GM10847 (cell line): ENCODE results near the gene ITPR1.

Source experiments
- POLR2A ChIP-seq: IDR thresholded peaks from 2 replicates; pipeline ENCODE4 v1.6.1; 2011; ENCODE audit not compliant: insufficient read length; ENCODE audit errors: extremely low read depth

Gene ITPR1

DNA sequence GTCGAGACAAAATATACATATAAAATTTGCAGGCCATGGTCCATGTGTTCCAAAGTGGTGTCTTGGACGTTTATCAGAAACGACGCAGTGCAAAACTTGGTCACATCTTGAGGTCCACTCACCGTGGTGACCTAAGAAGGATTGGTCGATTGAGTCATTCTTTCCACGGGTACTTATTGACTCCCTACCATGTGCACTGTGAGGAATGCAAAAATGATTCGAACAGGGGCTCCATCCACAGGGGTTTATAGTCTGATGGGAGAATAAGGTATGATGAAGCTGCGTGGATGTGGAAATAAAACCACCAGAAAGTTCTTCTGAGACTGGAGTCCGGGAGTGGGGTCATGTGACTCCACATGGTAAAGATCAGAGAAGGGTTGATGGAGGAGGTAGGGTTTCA is 185.2 kb downstream of the ITPR1 start:
- TF ChIP-seq POLR2A = no peak

- no peak for TF ChIP-seq POLR2A
These were observed 187.1 kb downstream of the ITPR1 start for GRCh38 chr3:4680227-4680691.

DNA sequence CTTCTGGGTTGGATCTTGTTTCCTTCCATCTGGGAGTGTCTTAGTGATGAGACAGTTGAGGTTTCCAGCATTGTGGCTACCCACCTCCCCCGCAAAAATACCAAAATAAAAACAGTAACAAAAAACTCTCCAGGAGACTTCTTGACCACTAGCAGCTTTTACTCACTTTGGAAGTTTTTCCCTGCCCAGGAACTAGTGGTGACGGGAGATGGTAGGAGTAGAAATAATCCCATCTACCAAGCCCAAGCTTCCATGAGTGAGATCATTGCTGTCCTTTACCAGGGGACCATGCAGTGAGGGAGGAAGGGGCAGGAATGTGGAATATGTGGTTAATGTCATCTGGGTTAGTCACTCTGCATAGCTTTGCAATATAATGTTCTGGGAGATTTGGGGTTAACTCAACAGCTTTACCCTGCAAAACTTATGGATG is 187.7 kb downstream of the ITPR1 start:
- no peak for TF ChIP-seq POLR2A

DNA sequence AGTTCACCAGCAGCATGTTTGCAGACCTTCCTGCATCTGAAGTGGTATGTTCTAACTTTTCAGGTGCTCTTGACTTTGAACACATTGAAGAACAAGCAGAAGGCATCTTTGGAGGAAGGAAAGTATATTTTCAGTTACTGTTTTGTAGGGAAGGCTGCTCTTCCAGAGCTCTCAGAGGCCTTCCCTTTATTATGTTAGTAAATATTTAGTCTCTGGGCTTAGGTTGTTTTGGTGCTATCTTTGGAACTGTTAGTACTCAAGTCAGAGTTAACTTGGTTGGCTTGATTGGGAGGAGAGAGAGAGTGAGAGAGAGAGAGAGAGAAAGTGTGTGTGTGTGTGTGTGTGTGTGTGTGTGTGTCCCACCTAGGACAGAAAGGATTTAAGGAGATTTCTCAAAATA is 188.2 kb downstream of the ITPR1 start:
- TF ChIP-seq POLR2A = no peak

DNA sequence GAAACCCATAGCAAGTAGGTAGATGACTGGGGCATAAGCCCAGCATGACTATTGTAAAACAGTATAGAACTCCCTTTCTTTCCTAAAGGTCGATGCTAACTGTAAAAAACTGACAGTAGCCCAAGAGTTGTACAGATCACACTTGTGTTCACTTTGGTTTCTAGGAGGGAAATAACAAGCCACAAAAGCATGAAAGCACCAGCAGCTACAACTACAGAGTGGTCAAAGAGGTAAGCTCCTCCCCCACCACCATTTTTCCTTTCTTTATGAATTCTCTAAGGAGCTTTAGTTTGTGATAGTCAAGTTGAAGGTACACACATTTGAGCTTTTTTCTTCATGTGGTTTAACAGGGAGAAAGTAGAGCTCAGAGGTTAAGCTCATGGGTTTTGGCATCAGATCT is 191.0 kb downstream of the ITPR1 start:
- no peak for TF ChIP-seq POLR2A

GRCh38 chr3:4684976-4685375 is 191.8 kb downstream of the ITPR1 start:
- no peak for TF ChIP-seq POLR2A

GRCh38 chr3:4685673-4686345 is 192.7 kb downstream of the ITPR1 start:
- no peak for TF ChIP-seq POLR2A

GRCh38 chr3:4686619-4687018 is 193.5 kb downstream of the ITPR1 start:
- TF ChIP-seq POLR2A = no peak

DNA sequence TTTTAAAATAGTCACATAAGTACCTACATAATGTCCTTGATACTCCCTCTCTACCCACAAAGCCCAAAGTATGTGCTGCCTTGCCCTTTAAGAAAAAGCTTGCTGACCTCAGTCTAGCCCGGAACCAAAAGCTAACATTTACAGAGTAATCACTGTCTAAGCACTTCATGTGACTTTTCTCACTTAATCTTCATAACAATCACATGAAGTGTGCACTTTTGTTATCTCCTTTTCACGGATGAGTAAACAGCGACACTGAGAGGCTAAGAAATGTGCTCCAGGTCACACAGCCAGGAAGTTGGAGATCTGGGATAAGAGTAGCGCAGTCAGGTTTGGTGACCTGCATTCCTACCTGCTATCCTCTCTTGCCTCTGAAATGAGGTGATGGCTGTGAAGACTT is 194.0 kb downstream of the ITPR1 start:
- TF ChIP-seq POLR2A = no peak

GRCh38 chr3:4687596-4687995 is 194.4 kb downstream of the ITPR1 start:
- TF ChIP-seq POLR2A = no peak

GRCh38 chr3:4688411-4688810 is 195.3 kb downstream of the ITPR1 start:
- no peak for TF ChIP-seq POLR2A

DNA sequence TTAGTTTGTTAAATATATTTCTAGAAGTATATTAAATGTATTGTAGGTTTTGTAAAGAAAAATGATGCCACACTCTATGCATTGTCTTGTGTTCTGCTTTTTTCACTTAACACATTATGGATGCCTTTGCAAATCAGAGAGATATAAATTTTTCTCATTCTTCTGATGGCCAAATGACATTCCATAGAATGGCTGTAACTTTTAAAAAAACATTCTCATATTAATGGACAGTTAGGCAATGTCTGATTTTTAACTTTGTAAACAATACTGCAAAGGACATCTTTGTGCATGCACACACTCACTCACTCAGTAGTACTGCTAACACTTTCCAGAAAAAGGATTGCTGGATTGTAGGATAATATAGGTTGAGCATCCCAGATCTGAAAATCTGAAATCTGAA is 195.9 kb downstream of the ITPR1 start:
- no peak for TF ChIP-seq POLR2A

DNA sequence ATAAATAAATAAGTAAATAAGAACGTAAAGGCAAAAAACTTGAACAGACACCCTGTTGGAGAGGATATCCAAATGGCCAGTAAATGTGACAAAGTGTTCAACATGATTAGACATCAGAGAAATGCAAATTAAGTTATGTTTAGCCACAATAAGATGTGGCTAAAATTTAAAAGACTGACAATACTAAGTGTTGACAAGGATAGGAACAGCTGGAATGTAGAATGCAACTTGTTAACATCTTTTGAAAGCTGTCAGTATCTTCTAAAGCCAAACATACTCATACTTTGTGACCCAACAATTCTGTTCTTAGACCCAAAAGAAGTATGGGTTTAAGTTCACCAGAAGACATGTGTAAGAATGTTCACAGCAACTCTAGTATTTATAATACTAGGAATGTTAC is 197.1 kb downstream of the ITPR1 start:
- TF ChIP-seq POLR2A = no peak

DNA sequence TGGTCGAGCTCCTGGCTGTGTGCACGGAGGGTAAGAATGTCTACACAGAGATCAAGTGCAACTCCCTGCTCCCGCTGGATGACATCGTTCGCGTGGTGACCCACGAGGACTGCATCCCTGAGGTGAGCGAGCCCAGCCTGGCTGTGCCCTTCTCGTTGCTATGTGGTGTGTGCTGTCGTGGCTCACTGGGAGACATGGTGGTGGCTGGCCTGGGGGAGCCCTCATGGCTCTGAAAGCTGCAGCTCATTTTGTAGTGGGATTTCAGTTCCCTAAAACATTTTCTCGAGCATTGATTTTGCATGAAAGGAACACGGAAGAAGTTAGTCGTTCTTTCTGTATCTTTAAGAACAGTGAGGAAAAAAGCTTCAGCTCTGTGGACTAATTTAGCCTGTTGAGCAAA is 200.5 kb downstream of the ITPR1 start:
- TF ChIP-seq POLR2A = no peak

DNA sequence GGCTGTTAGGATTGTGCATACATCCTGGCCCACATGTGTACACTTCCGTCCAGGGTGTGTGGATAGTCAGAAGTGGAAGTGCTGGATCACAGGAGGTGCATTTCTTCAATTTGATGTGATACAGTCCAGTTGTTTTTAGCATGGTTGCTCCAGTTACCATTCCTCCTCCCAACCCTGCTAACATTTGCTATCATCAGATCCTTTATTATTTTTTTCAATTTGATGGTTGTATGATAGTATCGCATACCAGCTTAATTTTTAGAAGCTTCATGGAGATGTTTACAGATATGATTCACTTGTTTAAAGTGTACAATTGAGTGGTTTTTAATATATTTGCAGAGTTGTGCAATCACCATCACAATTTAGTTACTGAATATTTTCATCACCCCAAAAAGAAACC is 202.7 kb downstream of the ITPR1 start:
- TF ChIP-seq POLR2A = no peak

- no peak for TF ChIP-seq POLR2A
These were observed 203.1 kb downstream of the ITPR1 start for GRCh38 chr3:4696266-4696665.

DNA sequence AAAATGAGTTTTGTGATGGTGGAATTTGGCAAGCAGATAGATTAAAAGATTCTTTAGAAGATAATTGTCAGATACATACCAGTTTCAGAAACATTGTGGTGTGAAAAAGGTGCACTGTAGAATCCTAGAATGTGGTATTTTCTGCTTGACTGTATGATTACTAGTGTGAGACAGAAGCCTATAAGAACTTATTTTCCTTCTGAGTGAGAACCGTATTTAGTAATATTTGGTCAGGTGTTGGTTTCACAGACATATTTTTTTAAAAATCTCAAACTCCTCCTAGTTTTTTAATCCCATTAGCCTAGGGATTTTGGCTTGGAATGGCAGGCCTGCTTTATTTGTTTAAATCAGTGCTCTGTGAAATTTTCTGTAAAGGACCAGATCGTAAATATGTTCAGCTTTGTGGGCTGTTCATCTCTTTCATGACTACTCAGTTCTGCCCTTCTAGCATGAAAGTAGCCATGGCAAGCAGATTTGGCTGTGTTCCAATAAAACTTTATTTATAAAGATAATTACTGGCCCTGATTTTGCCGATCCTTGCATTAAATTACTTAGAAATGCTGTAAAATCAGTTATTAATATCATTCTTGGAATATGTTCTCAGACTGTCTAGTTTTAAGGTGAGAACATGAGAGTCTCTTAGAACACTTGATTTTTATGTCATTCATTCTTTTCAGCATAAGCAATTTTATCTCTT is 205.1 kb downstream of the ITPR1 start:
- no peak for TF ChIP-seq POLR2A
